T-cell (primary cell): ENCODE results near the gene SHROOM3. TPM values are rescaled to one million over a fixed set of nuclear protein-coding genes. Genes with fewer than 3 reads are reported as not detected.

Experiments used
- ATAC-seq, 4 experiments: fragments of 200-7000 bp in 3 of 4; fragments of 150-1000 bp in 1 of 4; cut with Tn5 transposase; replicated peaks in 1 of 4; 1 replicate in 3 of 4; 2 replicates in 1 of 4; pipeline ENCODE4 v1.10.0; 2021; ENCODE audit warnings: moderate library complexity in 3 of 4, mild to moderate bottlenecking in 2 of 4, moderate number of reproducible peaks in 1 of 4
- CTCF ChIA-PET, 2 donors: fragments of 300-600 bp; sonication (Branson Sonifier 250); formaldehyde crosslinking; loops; one replicate each; lab custom pipeline; 2022; ENCODE audit warnings: antibody characterized with exemption in 2 of 2; lab: Charles Lee
- POLR2A ChIA-PET, 2 donors: fragments of 300-600 bp; sonication (Branson Sonifier 250); formaldehyde crosslinking; loops; one replicate each; lab custom pipeline; 2022; ENCODE audit warnings: antibody characterized with exemption in 2 of 2; lab: Charles Lee
- DNase-seq, 35 experiments: peaks; one replicate each; pipeline versions ENCODE4 v3.0.0 to v3.0.0-alpha.2; 2013 to 2023
- H3K27ac ChIP-seq: one replicate; pipeline ENCODE4 v1.5.1; 2013; ENCODE audit warnings: low read length
- H3K27me3 ChIP-seq, 2 experiments: replicated peaks in 1 of 2; 1 replicate in 1 of 2; 2 replicates in 1 of 2; pipeline versions ENCODE4 v1.6.1 to v1.7.0; 2013; ENCODE audit warnings: low read length in 1 of 2, mixed read lengths in 1 of 2; ENCODE audit not compliant: control insufficient read depth in 2 of 2, insufficient read depth in 2 of 2; ENCODE audit errors: extremely low read depth in 1 of 2
- H3K36me3 ChIP-seq, 2 donors: 1 replicate in 1 of 2; 2 replicates in 1 of 2; pipeline versions ENCODE4 v1.6.1 to v1.7.0; 2013; ENCODE audit warnings: low read length in 1 of 2; ENCODE audit not compliant: control insufficient read depth in 2 of 2, insufficient read depth in 1 of 2; ENCODE audit errors: extremely low read depth in 1 of 2
- H3K4me1 ChIP-seq, 2 experiments: 1 replicate in 1 of 2; 2 replicates in 1 of 2; pipeline versions ENCODE4 v1.6.1 to v1.7.0; 2013; ENCODE audit warnings: low read length in 2 of 2, mixed read lengths in 1 of 2; ENCODE audit not compliant: insufficient read depth in 2 of 2, control insufficient read depth in 1 of 2; ENCODE audit errors: extremely low read depth in 1 of 2
- H3K4me3 ChIP-seq, 2 donors: 1 replicate in 1 of 2; 2 replicates in 1 of 2; pipeline versions ENCODE4 v1.5.1 to v1.7.0; 2013; ENCODE audit warnings: mild to moderate bottlenecking in 2 of 2, low read length in 1 of 2, moderate library complexity in 1 of 2; ENCODE audit not compliant: control insufficient read depth in 1 of 2; ENCODE audit errors: extremely low read depth in 1 of 2
- H3K9me3 ChIP-seq: 2 replicates; pipeline ENCODE4 v1.7.0; 2013
- H3K27ac Mint-ChIP-seq, 2 donors: one replicate each; pipeline ENCODE4 v1.8.0; 2020 to 2021; ENCODE audit warnings: mild to moderate bottlenecking in 2 of 2, mixed read lengths in 2 of 2
- H3K27me3 Mint-ChIP-seq, 2 donors: one replicate each; pipeline ENCODE4 v1.8.0; 2021 to 2022; ENCODE audit warnings: mixed read lengths in 2 of 2
- H3K36me3 Mint-ChIP-seq: one replicate; pipeline ENCODE4 v1.8.0; 2021; ENCODE audit warnings: mixed read lengths
- H3K4me1 Mint-ChIP-seq, 3 donors: one replicate each; pipeline ENCODE4 v1.8.0; 2020 to 2022; ENCODE audit warnings: mixed read lengths in 3 of 3, mild to moderate bottlenecking in 1 of 3
- H3K4me3 Mint-ChIP-seq, 3 donors: one replicate each; pipeline ENCODE4 v1.8.0; 2020 to 2022; ENCODE audit warnings: mild to moderate bottlenecking in 3 of 3, mixed read lengths in 3 of 3, moderate library complexity in 3 of 3
- H3K9me3 Mint-ChIP-seq, 3 donors: one replicate each; pipeline ENCODE4 v1.8.0; 2020 to 2022; ENCODE audit warnings: mixed read lengths in 3 of 3
- WGBS: methylation state at CpG from one replicate; pipeline ENCODE4 v1.1.5; 2013; ENCODE audit warnings: missing lambda C conversion rate; ENCODE audit not compliant: insufficient coverage; 5-methylcytosine and 5-hydroxymethylcytosine counted together
- total RNA-seq, 35 experiments: library from RNA in 6 of 35; stranded (reverse) in 6 of 35; fragments of 120-200 nt in 1 of 35; gene quantifications; one replicate each; pipeline versions ENCODE4 v1.2.1 to v1.2.4 and lab custom pipeline; 2013 to 2026

SHROOM3 gene
- total RNA-seq, 5 donors from 2014 or later (not counting 1 experiment from before 2014, with no cell fraction given), result 0.22 to 1.1 (median 0.33) TPM; not detected in 2

DNA sequence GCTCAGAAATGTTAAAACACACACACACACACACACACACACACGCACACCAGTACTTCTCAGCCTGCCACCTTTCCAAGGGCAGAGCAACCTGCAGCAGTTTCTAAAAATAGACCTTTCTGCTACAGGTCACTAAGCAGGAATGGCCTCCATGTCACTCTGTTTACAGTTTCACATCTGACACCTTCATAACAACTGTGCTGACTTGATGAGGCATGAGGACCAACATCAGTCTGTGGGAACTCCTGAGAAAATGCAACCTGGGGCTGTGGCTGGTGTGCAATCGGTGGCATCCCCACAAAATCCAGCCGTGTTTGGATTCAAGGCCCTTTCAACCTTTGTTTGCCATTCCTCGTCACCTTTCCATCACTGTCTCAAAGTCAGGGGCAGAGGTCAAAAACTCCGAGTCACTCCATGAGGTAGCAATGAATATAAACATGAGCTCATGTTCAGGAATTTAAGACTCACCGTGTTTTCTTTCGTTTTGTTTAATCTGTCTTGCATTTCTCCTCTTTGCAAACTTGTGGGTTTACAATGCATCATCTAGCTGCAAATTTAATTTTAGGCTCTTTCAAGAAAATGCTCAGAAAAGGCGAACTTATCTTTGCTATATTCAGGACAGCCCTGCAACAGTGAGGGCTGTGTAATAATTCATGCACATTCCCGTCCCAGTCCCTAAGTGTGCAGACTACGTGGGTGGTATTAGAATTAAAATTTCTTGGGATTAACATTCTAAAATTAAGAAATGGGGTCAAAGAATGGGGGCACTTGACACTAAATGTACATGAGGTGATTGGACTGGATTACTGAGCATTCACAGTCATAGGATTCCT is 135.3 kb downstream of the SHROOM3 start:
- no peaks in the 10 kb centered on the region for H3K4me1 Mint-ChIP-seq
- H3K9me3 ChIP-seq, result no peaks in the 10 kb centered on the region
- H3K4me1 ChIP-seq, result no peaks in the 10 kb centered on the region
- H3K27ac ChIP-seq, result no peak overlapping the region
- H3K4me3 ChIP-seq, result no peak overlapping the region
- H3K4me3 Mint-ChIP-seq, result no peak overlapping the region
- no peaks in the 10 kb centered on the region for H3K36me3 ChIP-seq
- POLR2A ChIA-PET, result no interaction called here
- H3K27me3 ChIP-seq, result no peaks in the 10 kb centered on the region
- no peaks in the 10 kb centered on the region for H3K9me3 Mint-ChIP-seq
- H3K27me3 Mint-ChIP-seq, result peaks cover 20 to 28% of the 10 kb centered on the region in 2 donors
- no peaks in the 10 kb centered on the region for H3K36me3 Mint-ChIP-seq
- DNase-seq (no peak), ATAC-seq (no peak)
- WGBS, result 81% methylated on average over 7 of the region's 10 CpGs
- H3K27ac Mint-ChIP-seq, result no peak overlapping the region
- CTCF ChIA-PET, result no interaction called here

GRCh38 chr4:76571274-76571673 is 136.2 kb downstream of the SHROOM3 start:
- Histone ChIP-seq H3K27me3 (no peaks in the 10 kb centered on the region), H3K9me3 (no peaks in the 10 kb centered on the region), H3K36me3 (no peaks in the 10 kb centered on the region), H3K4me3 (no peak overlapping the region), H3K27ac (no peak overlapping the region), H3K4me1 (no peaks in the 10 kb centered on the region)
- Mint-ChIP-seq H3K36me3 (no peaks in the 10 kb centered on the region), H3K4me3 (no peak overlapping the region), H3K27me3 (peaks cover 30 to 35% of the 10 kb centered on the region in 2 donors), H3K9me3 (no peaks in the 10 kb centered on the region), H3K27ac (no peak overlapping the region), H3K4me1 (no peaks in the 10 kb centered on the region)
- DNase-seq (no peak), ATAC-seq (no peak)
- ChIA-PET CTCF (no interaction called here), POLR2A (no interaction called here)
- WGBS, result no CpG with 5 or more reads among the region's 3 CpGs

- Mint-ChIP-seq H3K27me3 (peaks cover 30 to 34% of the 10 kb centered on the region in 2 donors), H3K9me3 (no peaks in the 10 kb centered on the region), H3K36me3 (no peaks in the 10 kb centered on the region), H3K4me1 (no peaks in the 10 kb centered on the region), H3K27ac (no peak overlapping the region), H3K4me3 (no peak overlapping the region)
- Histone ChIP-seq H3K4me3 (no peak overlapping the region), H3K27me3 (no peaks in the 10 kb centered on the region), H3K36me3 (no peaks in the 10 kb centered on the region), H3K4me1 (no peaks in the 10 kb centered on the region), H3K27ac (no peak overlapping the region), H3K9me3 (no peaks in the 10 kb centered on the region)
- DNase-seq (no peak), ATAC-seq (no peak)
- CTCF ChIA-PET, result no interaction called here
- 100% methylated on average over 1 of the region's 2 CpGs for WGBS
- POLR2A ChIA-PET, result no interaction called here
Measured at GRCh38 chr4:76572224-76572623, 137.2 kb downstream of the SHROOM3 start.

DNA sequence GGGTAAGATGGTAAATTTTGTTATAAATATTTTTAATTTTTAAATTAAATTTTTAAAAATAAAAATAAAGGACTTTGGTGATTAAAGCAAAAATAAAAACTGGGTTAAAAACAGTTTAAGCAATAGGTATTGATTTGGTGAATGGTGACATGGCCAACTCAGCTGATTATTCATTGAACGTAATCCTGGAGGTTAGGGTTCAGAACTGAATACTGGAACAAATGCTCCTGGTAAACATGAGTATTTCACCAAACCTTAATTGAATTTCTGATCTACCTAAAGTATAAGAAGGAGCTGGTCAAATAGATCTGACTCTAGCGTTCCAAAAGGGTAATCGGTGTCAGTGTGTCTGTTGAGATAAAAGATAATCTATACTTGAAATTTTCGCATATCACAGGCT is 141.8 kb downstream of the SHROOM3 start:
- DNase-seq, result no peak
- Mint-ChIP-seq H3K27ac (no peak overlapping the region), H3K4me3 (no peak overlapping the region), H3K27me3 (peaks cover 28 to 53% of the 10 kb centered on the region in 2 donors), H3K4me1 (no peaks in the 10 kb centered on the region), H3K9me3 (no peaks in the 10 kb centered on the region), H3K36me3 (no peaks in the 10 kb centered on the region)
- CTCF ChIA-PET, result no interaction called here
- Histone ChIP-seq H3K9me3 (no peaks in the 10 kb centered on the region), H3K4me3 (no peak overlapping the region), H3K36me3 (no peaks in the 10 kb centered on the region), H3K27ac (no peak overlapping the region), H3K4me1 (no peaks in the 10 kb centered on the region), H3K27me3 (no peaks in the 10 kb centered on the region)
- no peak for ATAC-seq
- no CpG with 5 or more reads among the region's 4 CpGs for WGBS
- POLR2A ChIA-PET, result no interaction called here

DNA sequence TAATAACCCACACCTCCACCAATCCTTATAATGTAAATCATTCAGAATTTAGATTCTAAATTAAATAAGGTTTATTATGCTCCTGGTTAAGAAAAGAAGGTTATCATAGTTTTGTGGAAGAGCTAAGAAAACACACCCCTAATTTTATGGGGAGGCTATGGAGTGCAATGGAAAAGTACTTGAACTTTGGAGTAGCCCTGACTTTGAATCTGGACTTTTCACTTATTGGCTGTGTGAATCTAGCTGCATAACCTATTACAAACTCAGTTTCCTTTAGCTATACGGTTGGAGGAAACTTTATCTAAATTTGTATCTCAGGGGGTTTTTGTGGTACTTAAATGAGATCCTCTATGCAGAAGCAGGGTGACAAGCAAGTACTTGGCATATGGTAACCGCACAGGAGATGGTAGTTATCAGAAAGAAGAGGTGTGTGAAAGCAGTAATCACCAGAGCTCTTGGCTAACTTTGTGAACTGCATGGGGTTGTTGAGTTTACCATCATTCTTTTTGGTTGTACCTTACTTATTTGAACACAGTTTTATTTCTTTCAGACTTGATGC is 143.1 kb downstream of the SHROOM3 start:
- no peak overlapping the region for H3K27ac Mint-ChIP-seq
- CTCF ChIA-PET, result no interaction called here
- peaks cover 0 to 2% of the 10 kb centered on the region in 2 experiments for H3K27me3 ChIP-seq
- no peaks in the 10 kb centered on the region for H3K9me3 Mint-ChIP-seq
- H3K36me3 ChIP-seq, result no peaks in the 10 kb centered on the region
- no CpG with 5 or more reads among the region's 2 CpGs for WGBS
- H3K27me3 Mint-ChIP-seq, result peaks cover 39 to 58% of the 10 kb centered on the region in 2 donors
- H3K4me1 Mint-ChIP-seq, result no peaks in the 10 kb centered on the region
- POLR2A ChIA-PET, result no interaction called here
- H3K27ac ChIP-seq, result no peak overlapping the region
- no peak overlapping the region for H3K4me3 ChIP-seq
- no peaks in the 10 kb centered on the region for H3K9me3 ChIP-seq
- H3K4me1 ChIP-seq, result no peaks in the 10 kb centered on the region
- no peak for ATAC-seq
- H3K36me3 Mint-ChIP-seq, result no peaks in the 10 kb centered on the region
- no peak for DNase-seq
- no peak overlapping the region for H3K4me3 Mint-ChIP-seq

GRCh38 chr4:76579596-76580375 is 144.8 kb downstream of the SHROOM3 start:
- no peak overlapping the region for H3K27ac ChIP-seq
- DNase-seq (no peak), ATAC-seq (no peak)
- Mint-ChIP-seq H3K36me3 (no peaks in the 10 kb centered on the region), H3K27ac (no peak overlapping the region), H3K4me3 (no peak overlapping the region), H3K4me1 (no peaks in the 10 kb centered on the region), H3K27me3 (peaks cover 41 to 63% of the 10 kb centered on the region in 2 donors), H3K9me3 (no peaks in the 10 kb centered on the region)
- no peaks in the 10 kb centered on the region for H3K4me1 ChIP-seq
- ChIA-PET CTCF (no interaction called here), POLR2A (no interaction called here)
- WGBS, result 76% methylated on average over 6 of the region's 14 CpGs
- H3K27me3 ChIP-seq, result peaks cover 0 to 4% of the 10 kb centered on the region in 2 experiments
- H3K36me3 ChIP-seq, result no peaks in the 10 kb centered on the region
- H3K4me3 ChIP-seq, result no peak overlapping the region
- no peaks in the 10 kb centered on the region for H3K9me3 ChIP-seq
